GM12878 (cell line): ENCODE measurements around the gene HBD. TPM values are rescaled to one million over a fixed set of nuclear protein-coding genes. Genes with fewer than 3 reads are reported as not detected.

Experiments
- ATAC-seq: fragments of 200-7000 bp; cut with Tn5 transposase; 3 replicates; pipeline ENCODE4 v1.9.1; 2020; ENCODE audit warnings: mild to moderate bottlenecking, moderate library complexity
- BruUV-seq: library from RNA; stranded (reverse); fragments of 400-500 nt; replicated peaks from 2 replicates; lab custom pipeline; 2021; lab: Mats Ljungman, UMichigan
- CTCF ChIA-PET: fragments of 300-600 bp; sonication (Branson Sonifier 250); formaldehyde crosslinking; extraction: SDS; loops from one replicate; lab custom pipeline; 2021; ENCODE audit warnings: inconsistent platforms; lab: Yijun Ruan, JAX
- POLR2A ChIA-PET: fragments of 350-600 bp; formaldehyde crosslinking; extraction: SDS; loops from one replicate; lab custom pipeline; 2021; ENCODE audit warnings: inconsistent platforms; lab: Charles Lee
- RAD21 ChIA-PET: fragments of 300-600 bp; sonication (Branson Sonifier 250); formaldehyde crosslinking; loops from one replicate; lab custom pipeline; 2023; ENCODE audit warnings: antibody characterized with exemption; ENCODE audit not compliant: unreplicated experiment; lab: Charles Lee
- SMC1A ChIA-PET: fragments of 300-600 bp; sonication (Branson Sonifier 250); formaldehyde crosslinking; loops from one replicate; lab custom pipeline; 2023; ENCODE audit not compliant: unreplicated experiment, uncharacterized antibody; lab: Charles Lee
- DNase-seq: peaks from one replicate; pipeline ENCODE4 v3.0.0-alpha.2; 2011; ENCODE audit warnings: low read depth, low spot score
- FAIRE-seq: peaks from 3 replicates; lab custom pipeline; 2011; peaks lifted over from hg19 to GRCh38; lab: Jason Lieb, UNC
- H2AFZ ChIP-seq: 2 replicates; pipeline ENCODE4 v1.6.0; 2011; ENCODE audit warnings: low read depth, low read length, control low read depth; ENCODE audit not compliant: control insufficient read depth
- H3K27ac ChIP-seq: 2 replicates; pipeline ENCODE4 v1.5.1; 2011; ENCODE audit warnings: control low read depth; ENCODE audit not compliant: control insufficient read depth, insufficient read depth
- H3K27me3 ChIP-seq, 2 experiments: replicated peaks in 1 of 2; 2 replicates each; pipeline versions ENCODE4 v1.6.0 to v1.6.1; 2011; ENCODE audit warnings: low read length in 1 of 2; ENCODE audit not compliant: control insufficient read depth in 2 of 2, insufficient read depth in 2 of 2
- H3K36me3 ChIP-seq, 2 experiments: 2 replicates each; pipeline ENCODE4 v1.5.1; 2011; ENCODE audit warnings: low read length in 1 of 2; ENCODE audit not compliant: control insufficient read depth in 2 of 2, insufficient read depth in 2 of 2
- H3K4me1 ChIP-seq: 2 replicates; pipeline ENCODE4 v1.6.1; 2011; ENCODE audit warnings: mild to moderate bottlenecking, low read length, moderate library complexity, mixed read lengths; ENCODE audit not compliant: control insufficient read depth, insufficient read depth
- H3K4me2 ChIP-seq: 2 replicates; pipeline ENCODE4 v1.6.0; 2011; ENCODE audit warnings: control low read depth; ENCODE audit not compliant: control insufficient read depth, insufficient read depth
- H3K4me3 ChIP-seq: fragments of 200-600 bp; sonication (generic); 2 replicates; pipeline ENCODE4 v1.5.1; 2016
- H3K79me2 ChIP-seq: 2 replicates; pipeline ENCODE4 v1.6.0; 2011; ENCODE audit warnings: low read length; ENCODE audit not compliant: control insufficient read depth, insufficient read depth
- H3K9ac ChIP-seq: 2 replicates; pipeline ENCODE4 v1.8.0; 2011; ENCODE audit warnings: low read length, control low read depth, mixed read lengths; ENCODE audit not compliant: control insufficient read depth, insufficient read depth
- H3K9me3 ChIP-seq: replicated peaks from 3 replicates; pipeline ENCODE4 v1.5.1; 2011; ENCODE audit warnings: mild to moderate bottlenecking, low read length; ENCODE audit not compliant: control insufficient read depth, insufficient read depth
- H4K20me1 ChIP-seq: 2 replicates; pipeline ENCODE4 v1.6.0; 2011; ENCODE audit not compliant: control insufficient read depth, insufficient read depth
- ESRRA ChIP-seq: IDR thresholded peaks from 2 replicates; pipeline ENCODE4 v1.6.1; 2012; ENCODE audit warnings: mild to moderate bottlenecking, low read length, improper control_type of control experiment
- MTA3 ChIP-seq: IDR thresholded peaks from 2 replicates; pipeline ENCODE4 v1.6.1; 2012; ENCODE audit warnings: low read length, inconsistent platforms, borderline replicate concordance
- MYB ChIP-seq: fragments of 150-350 bp; IDR thresholded peaks from 2 replicates; pipeline ENCODE4 v1.6.1; 2014; ENCODE audit warnings: mild to moderate bottlenecking, low read depth, low read length, borderline replicate concordance
- POLR2A ChIP-seq: IDR thresholded peaks from 2 replicates; pipeline ENCODE4 v1.6.1; 2011; ENCODE audit warnings: low read depth, mild to moderate bottlenecking, low read length
- RELA ChIP-seq: fragments of 450-650 bp; IDR thresholded peaks from 2 replicates; pipeline ENCODE4 v1.8.0; 2014; ENCODE audit warnings: borderline replicate concordance; ENCODE audit not compliant: partially characterized antibody
- SREBF1 ChIP-seq: IDR thresholded peaks from 2 replicates; pipeline ENCODE4 v1.6.1; 2012; ENCODE audit warnings: mild to moderate bottlenecking, low read length
- STAT1 ChIP-seq: fragments of 450-650 bp; conservative IDR thresholded peaks from 2 replicates; pipeline ENCODE4 v1.6.1; 2014; ENCODE audit warnings: antibody characterized with exemption, mild to moderate bottlenecking
- SUZ12 ChIP-seq: fragments of 200-600 bp; sonication (generic); IDR thresholded peaks from one replicate; pipeline ENCODE4 v1.6.1; 2018; ENCODE audit warnings: antibody characterized with exemption, mild to moderate bottlenecking; ENCODE audit not compliant: unreplicated experiment
- YBX1 ChIP-seq: fragments of 450-650 bp; IDR thresholded peaks from 2 replicates; pipeline ENCODE4 v1.6.1; 2016; ENCODE audit warnings: antibody characterized with exemption
- ZNF207 ChIP-seq: fragments of 450-650 bp; IDR thresholded peaks from 2 replicates; pipeline ENCODE4 v1.6.1; 2014; ENCODE audit warnings: antibody characterized with exemption, mild to moderate bottlenecking, borderline replicate concordance
- ZNF217 ChIP-seq: fragments of 450-650 bp; IDR thresholded peaks from 2 replicates; pipeline ENCODE4 v1.6.1; 2017; ENCODE audit warnings: antibody characterized with exemption, mild to moderate bottlenecking
- ZNF384 ChIP-seq: IDR thresholded peaks from 2 replicates; pipeline ENCODE4 v1.6.1; 2012; ENCODE audit warnings: low read depth, mild to moderate bottlenecking, low read length, improper control_type of control experiment, borderline replicate concordance
- WGBS: methylation state at CpG from one replicate; pipeline ENCODE4 v1.1.6; 2016; ENCODE audit warnings: low lambda C conversion rate; ENCODE audit not compliant: insufficient replicate concordance, insufficient coverage; ENCODE audit errors: missing lambda C conversion rate; 5-methylcytosine and 5-hydroxymethylcytosine counted together
- in situ Hi-C: fragments of 300-500 bp; cut with MboI; formaldehyde crosslinking; loops from 9 replicates; pipeline ENCODE4 v1.14.3; 2018; ENCODE audit warnings: mixed read lengths
- intact Hi-C: fragments of 100-400 bp; cut with micrococcal nuclease; formaldehyde crosslinking; loops from one replicate; pipeline ENCODE4 v1.14.2; 2022; ENCODE audit not compliant: unreplicated experiment
- polyA plus RNA-seq, 11 experiments: library from polyadenylated mRNA; depleted of rRNA in 4 of 11; unstranded in 6 of 11; stranded (reverse) in 5 of 11; fragments of >200 nt; fragmentation: Nextera tagmentation in 4 of 11; fragmentation: Illumina TruSeq in 1 of 11; extraction: Ambion mirVana in 4 of 11; extraction: Trizol in 1 of 11; gene quantifications; 1 replicate in 1 of 11; 2 replicates in 10 of 11; pipeline versions ENCODE4 v1.2.1 to v1.2.3, GENCODE V29; 2011 to 2016; ENCODE audit warnings: inconsistent platforms in 2 of 11, missing spikeins in 2 of 11, low read depth in 1 of 11
- total RNA-seq, 4 experiments: library from RNA; depleted of rRNA in 3 of 4; stranded (reverse); fragments of >200 nt in 3 of 4; fragmentation: Illumina TruSeq in 1 of 4; extraction: Trizol in 1 of 4; gene quantifications; 2 replicates each; pipeline versions ENCODE4 v1.2.1 to v1.2.3, GENCODE V29; 2013 to 2021
- TF ChIP-seq, protein P1 (sequence below): fragments of 450-650 bp; IDR thresholded peaks from 2 replicates; pipeline ENCODE4 v1.6.1; 2017; ENCODE audit warnings: mild to moderate bottlenecking, moderate library complexity
- TF ChIP-seq, protein P2 (sequence below): IDR thresholded peaks from 2 replicates; pipeline ENCODE4 v1.6.1; 2011; ENCODE audit warnings: mild to moderate bottlenecking, low read depth, low read length, moderate library complexity; ENCODE audit not compliant: insufficient replicate concordance

Gene HBD
- total and polyA plus RNA-seq, 10 of the 15 experiments (the other 5 are each of a cell fraction or from before 2014, with no cell fraction given), result 0.11 to 0.32 TPM; not detected in 8

- ATAC-seq, result no peak
- Histone ChIP-seq H3K4me3 (no peak overlapping the region), H2AFZ (no peak overlapping the region), H3K36me3 (no peaks in the 10 kb centered on the region), H3K9me3 (no peaks in the 10 kb centered on the region), H4K20me1 (no peaks in the 10 kb centered on the region), H3K4me1 (no peaks in the 10 kb centered on the region), H3K4me2 (no peak overlapping the region), H3K27me3 (peaks cover 0 to 2% of the 10 kb centered on the region in 2 experiments; a peak in 2 of 4 replicates), H3K9ac (no peak overlapping the region), H3K27ac (no peak overlapping the region), H3K79me2 (no peaks in the 10 kb centered on the region)
- TF ChIP-seq ESRRA (no peak), YBX1 (no peak), ZNF384 (no peak), MTA3 (no peak), POLR2A (no peak), RELA (no peak)
- in situ Hi-C loops (no loop called here), intact Hi-C loops (no loop called here)
- 4% methylated on average over 2 of the region's 2 CpGs for WGBS
- ChIA-PET SMC1A (no interaction called here), CTCF (no interaction called here), RAD21 (no interaction called here), POLR2A (no interaction called here)
- DNase-seq, result no peak
- no TSS peak for BruUV-seq
- no peak for FAIRE-seq
These were observed 17.5 kb upstream of the HBD start for GRCh38 chr11:5251746-5252145.

GRCh38 chr11:5250543-5251204, 16.4 kb upstream of the HBD start:
- no peak overlapping the region for H3K27ac ChIP-seq
- in situ Hi-C loops (no loop called here), intact Hi-C loops (no loop called here)
- ATAC-seq (no peak), FAIRE-seq (no peak), DNase-seq (no peak)
- no peaks in the 10 kb centered on the region for H4K20me1 ChIP-seq
- RAD21 ChIA-PET, result no interaction called here
- no peak overlapping the region for H3K4me2 ChIP-seq
- H3K27me3 ChIP-seq, result peaks cover 0 to 2% of the 10 kb centered on the region in 2 experiments; a peak in 2 of 4 replicates
- BruUV-seq, result no TSS peak
- CTCF ChIA-PET, result no interaction called here
- no peaks in the 10 kb centered on the region for H3K9me3 ChIP-seq
- 43% methylated on average over 4 of the region's 4 CpGs for WGBS
- H3K4me1 ChIP-seq, result no peaks in the 10 kb centered on the region
- H3K79me2 ChIP-seq, result no peaks in the 10 kb centered on the region
- SMC1A ChIA-PET, result interaction anchor here (1.0 kb wide), 1 partner anchor 42 kb away, joined by 5 read pairs; no protein-coding TSS in a partner anchor
- no peak overlapping the region for H2AFZ ChIP-seq
- no peaks in the 10 kb centered on the region for H3K36me3 ChIP-seq
- H3K9ac ChIP-seq, result no peak overlapping the region
- H3K4me3 ChIP-seq, result no peak overlapping the region
- POLR2A ChIA-PET, result no interaction called here
- TF ChIP-seq, protein P1, sequence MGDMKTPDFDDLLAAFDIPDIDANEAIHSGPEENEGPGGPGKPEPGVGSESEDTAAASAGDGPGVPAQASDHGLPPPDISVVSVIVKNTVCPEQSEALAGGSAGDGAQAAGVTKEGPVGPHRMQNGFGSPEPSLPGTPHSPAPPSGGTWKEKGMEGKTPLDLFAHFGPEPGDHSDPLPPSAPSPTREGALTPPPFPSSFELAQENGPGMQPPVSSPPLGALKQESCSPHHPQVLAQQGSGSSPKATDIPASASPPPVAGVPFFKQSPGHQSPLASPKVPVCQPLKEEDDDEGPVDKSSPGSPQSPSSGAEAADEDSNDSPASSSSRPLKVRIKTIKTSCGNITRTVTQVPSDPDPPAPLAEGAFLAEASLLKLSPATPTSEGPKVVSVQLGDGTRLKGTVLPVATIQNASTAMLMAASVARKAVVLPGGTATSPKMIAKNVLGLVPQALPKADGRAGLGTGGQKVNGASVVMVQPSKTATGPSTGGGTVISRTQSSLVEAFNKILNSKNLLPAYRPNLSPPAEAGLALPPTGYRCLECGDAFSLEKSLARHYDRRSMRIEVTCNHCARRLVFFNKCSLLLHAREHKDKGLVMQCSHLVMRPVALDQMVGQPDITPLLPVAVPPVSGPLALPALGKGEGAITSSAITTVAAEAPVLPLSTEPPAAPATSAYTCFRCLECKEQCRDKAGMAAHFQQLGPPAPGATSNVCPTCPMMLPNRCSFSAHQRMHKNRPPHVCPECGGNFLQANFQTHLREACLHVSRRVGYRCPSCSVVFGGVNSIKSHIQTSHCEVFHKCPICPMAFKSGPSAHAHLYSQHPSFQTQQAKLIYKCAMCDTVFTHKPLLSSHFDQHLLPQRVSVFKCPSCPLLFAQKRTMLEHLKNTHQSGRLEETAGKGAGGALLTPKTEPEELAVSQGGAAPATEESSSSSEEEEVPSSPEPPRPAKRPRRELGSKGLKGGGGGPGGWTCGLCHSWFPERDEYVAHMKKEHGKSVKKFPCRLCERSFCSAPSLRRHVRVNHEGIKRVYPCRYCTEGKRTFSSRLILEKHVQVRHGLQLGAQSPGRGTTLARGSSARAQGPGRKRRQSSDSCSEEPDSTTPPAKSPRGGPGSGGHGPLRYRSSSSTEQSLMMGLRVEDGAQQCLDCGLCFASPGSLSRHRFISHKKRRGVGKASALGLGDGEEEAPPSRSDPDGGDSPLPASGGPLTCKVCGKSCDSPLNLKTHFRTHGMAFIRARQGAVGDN, result no peak
- TF ChIP-seq STAT1 (no peak), SUZ12 (no peak), MYB (no peak), ZNF207 (no peak), SREBF1 (no peak), ZNF217 (no peak)
- TF ChIP-seq, protein P2, sequence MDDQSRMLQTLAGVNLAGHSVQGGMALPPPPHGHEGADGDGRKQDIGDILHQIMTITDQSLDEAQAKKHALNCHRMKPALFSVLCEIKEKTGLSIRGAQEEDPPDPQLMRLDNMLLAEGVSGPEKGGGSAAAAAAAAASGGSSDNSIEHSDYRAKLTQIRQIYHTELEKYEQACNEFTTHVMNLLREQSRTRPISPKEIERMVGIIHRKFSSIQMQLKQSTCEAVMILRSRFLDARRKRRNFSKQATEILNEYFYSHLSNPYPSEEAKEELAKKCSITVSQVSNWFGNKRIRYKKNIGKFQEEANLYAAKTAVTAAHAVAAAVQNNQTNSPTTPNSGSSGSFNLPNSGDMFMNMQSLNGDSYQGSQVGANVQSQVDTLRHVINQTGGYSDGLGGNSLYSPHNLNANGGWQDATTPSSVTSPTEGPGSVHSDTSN, result no peak
